Gastrocnemius medialis (tissue), 4 donors: ENCODE results near the gene ARMC2. TPM values are rescaled to one million over a fixed set of nuclear protein-coding genes. Genes with fewer than 3 reads are reported as not detected.

Source experiments
- ATAC-seq, 2 donors: fragments of 150-250 bp; one replicate each; pipeline ENCODE4 v1.9.1; 2016
- DNase-seq, 2 donors: peaks; one replicate each; pipeline ENCODE4 v3.0.0-alpha.2; 2019
- H3K27ac ChIP-seq, 4 donors: fragments of 200-600 bp; sonication (generic); 1 replicate in 1 of 4; 2 replicates in 3 of 4; pipeline ENCODE4 v1.5.1; 2016 to 2018; ENCODE audit warnings: mild to moderate bottlenecking in 2 of 4, moderate library complexity in 1 of 4
- H3K27me3 ChIP-seq, 3 donors: fragments of 200-600 bp; sonication (generic) in 2 of 3; 1 replicate in 1 of 3; 2 replicates in 2 of 3; pipeline versions ENCODE4 v1.5.1 to v1.6.0; 2016 to 2019; ENCODE audit warnings: mild to moderate bottlenecking in 1 of 3, moderate library complexity in 1 of 3
- H3K36me3 ChIP-seq, 2 donors: fragments of 200-600 bp; sonication (generic) in 1 of 2; one replicate each; pipeline ENCODE4 v1.5.1; 2017 to 2018
- H3K4me1 ChIP-seq, 2 donors: fragments of 200-600 bp; sonication (generic) in 1 of 2; one replicate each; pipeline ENCODE4 v1.5.1; 2016 to 2017; ENCODE audit warnings: mild to moderate bottlenecking in 2 of 2
- H3K4me3 ChIP-seq, 4 donors: fragments of 200-600 bp; sonication (generic) in 3 of 4; 1 replicate in 1 of 4; 2 replicates in 3 of 4; pipeline ENCODE4 v1.5.1; 2016 to 2019; ENCODE audit warnings: mild to moderate bottlenecking in 2 of 4
- H3K9me3 ChIP-seq, 3 donors: fragments of 200-600 bp; sonication (generic) in 2 of 3; 1 replicate in 1 of 3; 2 replicates in 2 of 3; pipeline ENCODE4 v1.5.1; 2016 to 2019
- POLR2A ChIP-seq, 2 donors: fragments of 450-650 bp; IDR thresholded peaks; one replicate each; pipeline ENCODE4 v1.6.1; 2017; ENCODE audit warnings: antibody characterized with exemption in 2 of 2, mild to moderate bottlenecking in 2 of 2, moderate library complexity in 2 of 2
- in situ Hi-C, 4 donors: fragments of 200-750 bp; cut with MboI; loops; one replicate each; pipeline versions ENCODE4 v1.15.0 to v1.8.0; 2017; ENCODE audit warnings: low sequenced_read_pairs in 4 of 4
- intact Hi-C: fragments of 100-400 bp; cut with DNase I; formaldehyde crosslinking; loops from one replicate; pipeline ENCODE4 v1.15.1; 2023; ENCODE audit warnings: low total_unique reads
- total RNA-seq, 4 donors: library from RNA; depleted of rRNA; stranded (reverse); fragments of >200 nt; gene quantifications; one replicate each; pipeline versions ENCODE4 v1.1.0 to v1.2.3, GENCODE V29; 2016
- TF ChIP-seq, protein P1 (sequence below), 5 experiments: fragments of 450-650 bp in 3 of 5; fragments of 200-600 bp in 2 of 5; sonication (generic) in 2 of 5; IDR thresholded peaks in 4 of 5; conservative IDR thresholded peaks in 1 of 5; 1 replicate in 4 of 5; 2 replicates in 1 of 5; pipeline ENCODE4 v1.5.1; 2016 to 2019; ENCODE audit warnings: antibody characterized with exemption in 5 of 5, mild to moderate bottlenecking in 3 of 5, moderate library complexity in 3 of 5

ARMC2 gene
- total RNA-seq, 4 donors from 2014 or later, result 0.20 to 1.8 (median 0.56) TPM

GRCh38 chr6:109000289-109000688 is 152.1 kb downstream of the ARMC2 start:
- no peak for ATAC-seq
- no peaks in the 10 kb centered on the region for H3K27me3 ChIP-seq
- intact Hi-C loops (loop anchor here (2.0 to 10.0 kb wide), 5 partner anchors 31 to 925 kb away; partner anchors contain the start of genes CD164, OSTM1 and ZBTB24), in situ Hi-C loops (loop anchor here in 1 of 4 donors (10.0 kb wide), 1 partner anchor 65 kb away; no protein-coding TSS in a partner anchor)
- TF ChIP-seq POLR2A (IDR thresholded peaks at IDR 0.05), result no peak
- TF ChIP-seq, protein P1, sequence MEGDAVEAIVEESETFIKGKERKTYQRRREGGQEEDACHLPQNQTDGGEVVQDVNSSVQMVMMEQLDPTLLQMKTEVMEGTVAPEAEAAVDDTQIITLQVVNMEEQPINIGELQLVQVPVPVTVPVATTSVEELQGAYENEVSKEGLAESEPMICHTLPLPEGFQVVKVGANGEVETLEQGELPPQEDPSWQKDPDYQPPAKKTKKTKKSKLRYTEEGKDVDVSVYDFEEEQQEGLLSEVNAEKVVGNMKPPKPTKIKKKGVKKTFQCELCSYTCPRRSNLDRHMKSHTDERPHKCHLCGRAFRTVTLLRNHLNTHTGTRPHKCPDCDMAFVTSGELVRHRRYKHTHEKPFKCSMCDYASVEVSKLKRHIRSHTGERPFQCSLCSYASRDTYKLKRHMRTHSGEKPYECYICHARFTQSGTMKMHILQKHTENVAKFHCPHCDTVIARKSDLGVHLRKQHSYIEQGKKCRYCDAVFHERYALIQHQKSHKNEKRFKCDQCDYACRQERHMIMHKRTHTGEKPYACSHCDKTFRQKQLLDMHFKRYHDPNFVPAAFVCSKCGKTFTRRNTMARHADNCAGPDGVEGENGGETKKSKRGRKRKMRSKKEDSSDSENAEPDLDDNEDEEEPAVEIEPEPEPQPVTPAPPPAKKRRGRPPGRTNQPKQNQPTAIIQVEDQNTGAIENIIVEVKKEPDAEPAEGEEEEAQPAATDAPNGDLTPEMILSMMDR (IDR thresholded peaks at IDR 0.05 in 4 of 5, conservative IDR thresholded peaks at IDR 0.05 in 1 of 5), result no peak
- no peak overlapping the region for H3K4me3 ChIP-seq
- H3K4me1 ChIP-seq, result peaks cover 90 to 93% of the 10 kb centered on the region in 2 donors
- H3K27ac ChIP-seq, result peak overlapping the region; percentile 92 to 98 (median 95)
- peaks cover 3 to 45% of the 10 kb centered on the region in 2 donors for H3K36me3 ChIP-seq
- H3K9me3 ChIP-seq, result no peaks in the 10 kb centered on the region
- no peak for DNase-seq

DNA sequence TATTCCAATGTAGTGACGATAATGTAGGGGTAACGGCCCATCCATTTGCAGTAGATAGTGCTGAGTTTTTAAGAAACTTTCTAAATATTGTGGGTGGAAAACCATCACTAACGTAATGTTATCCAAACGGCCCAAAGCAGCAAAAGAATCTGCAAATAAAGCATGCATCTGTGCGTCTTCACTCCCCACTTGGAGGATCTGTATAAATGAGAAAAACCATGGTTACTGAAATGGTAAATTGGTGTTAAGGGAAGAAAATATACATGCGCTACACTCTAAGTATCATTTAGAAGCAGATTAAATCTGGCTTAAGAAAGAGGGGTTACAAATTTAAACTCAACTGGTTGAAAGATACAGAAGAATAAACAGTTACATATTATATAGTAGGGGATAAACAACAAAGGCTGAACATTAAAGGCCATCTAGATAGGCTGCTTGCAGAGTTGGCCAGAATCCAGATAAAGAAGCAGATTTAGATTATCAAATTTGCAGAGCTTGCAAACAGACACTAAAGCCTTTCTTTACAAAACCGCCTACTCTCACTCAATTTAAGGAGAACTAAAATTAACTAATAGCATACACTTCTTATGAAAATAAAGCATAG is 153.2 kb downstream of the ARMC2 start:
- Histone ChIP-seq H3K9me3 (no peaks in the 10 kb centered on the region), H3K27ac (peak overlapping the region; percentile 92 to 98 (median 95)), H3K36me3 (peaks cover 3 to 34% of the 10 kb centered on the region in 2 donors), H3K4me3 (peak overlapping the region in 3 of 4 donors; percentile 23 to 35 (median 33)), H3K27me3 (no peaks in the 10 kb centered on the region), H3K4me1 (peaks cover 87 to 93% of the 10 kb centered on the region in 2 donors)
- intact Hi-C loops (loop anchor here (2.0 to 10.0 kb wide), 5 partner anchors 33 to 927 kb away; partner anchors contain the start of genes CD164, OSTM1 and ZBTB24), in situ Hi-C loops (loop anchor here in 1 of 4 donors (10.0 kb wide), 1 partner anchor 63 kb away; no protein-coding TSS in a partner anchor)
- ATAC-seq (no peak), DNase-seq (no peak)
- TF ChIP-seq, protein P1 (IDR thresholded peaks at IDR 0.05 in 4 of 5, conservative IDR thresholded peaks at IDR 0.05 in 1 of 5), result no peak
- TF ChIP-seq POLR2A (IDR thresholded peaks at IDR 0.05), result no peak

GRCh38 chr6:109002051-109002697 is 154.0 kb downstream of the ARMC2 start:
- Histone ChIP-seq H3K27ac (peak overlapping the region; percentile 92 to 98 (median 95)), H3K4me1 (peaks cover 87 to 92% of the 10 kb centered on the region in 2 donors), H3K9me3 (no peaks in the 10 kb centered on the region), H3K27me3 (no peaks in the 10 kb centered on the region), H3K36me3 (peaks cover 3 to 30% of the 10 kb centered on the region in 2 donors), H3K4me3 (peak overlapping the region in 3 of 4 donors; percentile 23 to 35 (median 33))
- peak in 1 of 2 donors; percentile 43 for TF ChIP-seq POLR2A (IDR thresholded peaks at IDR 0.05)
- TF ChIP-seq, protein P1 (IDR thresholded peaks at IDR 0.05 in 4 of 5, conservative IDR thresholded peaks at IDR 0.05 in 1 of 5), result no peak
- DNase-seq (peak; percentile 58 to 75), ATAC-seq (peak; percentile 93 to 96)
- in situ Hi-C loops, result loop anchor here in 1 of 4 donors (10.0 kb wide), 1 partner anchor 63 kb away; no protein-coding TSS in a partner anchor
- intact Hi-C loops, result loop anchor here (1.0 to 10.0 kb wide), 7 partner anchors 57 to 927 kb away; partner anchors contain the start of genes CD164, OSTM1 and ZBTB24

GRCh38 chr6:109002882-109003281 is 154.7 kb downstream of the ARMC2 start:
- Histone ChIP-seq H3K9me3 (no peaks in the 10 kb centered on the region), H3K27me3 (no peaks in the 10 kb centered on the region), H3K36me3 (peaks cover 3 to 28% of the 10 kb centered on the region in 2 donors), H3K4me3 (peak overlapping the region; percentile 4 to 35 (median 28)), H3K4me1 (peaks cover 87 to 92% of the 10 kb centered on the region in 2 donors), H3K27ac (peak overlapping the region; percentile 92 to 98 (median 95))
- intact Hi-C loops, result loop anchor here (1.0 to 10.0 kb wide), 7 partner anchors 58 to 928 kb away; partner anchors contain the start of genes CD164, OSTM1 and ZBTB24
- ATAC-seq, result no peak
- DNase-seq, result no peak
- in situ Hi-C loops, result loop anchor here in 1 of 4 donors (10.0 kb wide), 1 partner anchor 62 kb away; no protein-coding TSS in a partner anchor
- no peak for TF ChIP-seq POLR2A (IDR thresholded peaks at IDR 0.05)
- TF ChIP-seq, protein P1 (IDR thresholded peaks at IDR 0.05 in 4 of 5, conservative IDR thresholded peaks at IDR 0.05 in 1 of 5), result no peak
